Measurements from ENCODE around the gene TMEM181.

- TF ChIP-seq POLR2AphosphoS5 (IDR thresholded peaks at IDR 0.05; ENCODE audit: low read depth) (no peak), EZH2 (IDR thresholded peaks at IDR 0.05; ENCODE audit: low read depth, unreplicated experiment) (no peak), EZH2phosphoT487 (IDR thresholded peaks at IDR 0.05; ENCODE audit: unreplicated experiment) (no peak), ZNF114 (CRISPR knock-in tag; IDR thresholded peaks at IDR 0.05) (no peak), CREB1 (CRISPR knock-in tag; IDR thresholded peaks at IDR 0.05; ENCODE audit: low read depth) (no peak), JUNB (IDR thresholded peaks at IDR 0.05; ENCODE audit: unreplicated experiment) (no peak), ETS1 (IDR thresholded peaks at IDR 0.05) (no peak)
- TF ChIP-seq, protein P1, sequence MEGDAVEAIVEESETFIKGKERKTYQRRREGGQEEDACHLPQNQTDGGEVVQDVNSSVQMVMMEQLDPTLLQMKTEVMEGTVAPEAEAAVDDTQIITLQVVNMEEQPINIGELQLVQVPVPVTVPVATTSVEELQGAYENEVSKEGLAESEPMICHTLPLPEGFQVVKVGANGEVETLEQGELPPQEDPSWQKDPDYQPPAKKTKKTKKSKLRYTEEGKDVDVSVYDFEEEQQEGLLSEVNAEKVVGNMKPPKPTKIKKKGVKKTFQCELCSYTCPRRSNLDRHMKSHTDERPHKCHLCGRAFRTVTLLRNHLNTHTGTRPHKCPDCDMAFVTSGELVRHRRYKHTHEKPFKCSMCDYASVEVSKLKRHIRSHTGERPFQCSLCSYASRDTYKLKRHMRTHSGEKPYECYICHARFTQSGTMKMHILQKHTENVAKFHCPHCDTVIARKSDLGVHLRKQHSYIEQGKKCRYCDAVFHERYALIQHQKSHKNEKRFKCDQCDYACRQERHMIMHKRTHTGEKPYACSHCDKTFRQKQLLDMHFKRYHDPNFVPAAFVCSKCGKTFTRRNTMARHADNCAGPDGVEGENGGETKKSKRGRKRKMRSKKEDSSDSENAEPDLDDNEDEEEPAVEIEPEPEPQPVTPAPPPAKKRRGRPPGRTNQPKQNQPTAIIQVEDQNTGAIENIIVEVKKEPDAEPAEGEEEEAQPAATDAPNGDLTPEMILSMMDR (conservative IDR thresholded peaks at IDR 0.05; ENCODE audit: low read depth in 2 of 2): no peak
- TF ChIP-seq, protein P2, sequence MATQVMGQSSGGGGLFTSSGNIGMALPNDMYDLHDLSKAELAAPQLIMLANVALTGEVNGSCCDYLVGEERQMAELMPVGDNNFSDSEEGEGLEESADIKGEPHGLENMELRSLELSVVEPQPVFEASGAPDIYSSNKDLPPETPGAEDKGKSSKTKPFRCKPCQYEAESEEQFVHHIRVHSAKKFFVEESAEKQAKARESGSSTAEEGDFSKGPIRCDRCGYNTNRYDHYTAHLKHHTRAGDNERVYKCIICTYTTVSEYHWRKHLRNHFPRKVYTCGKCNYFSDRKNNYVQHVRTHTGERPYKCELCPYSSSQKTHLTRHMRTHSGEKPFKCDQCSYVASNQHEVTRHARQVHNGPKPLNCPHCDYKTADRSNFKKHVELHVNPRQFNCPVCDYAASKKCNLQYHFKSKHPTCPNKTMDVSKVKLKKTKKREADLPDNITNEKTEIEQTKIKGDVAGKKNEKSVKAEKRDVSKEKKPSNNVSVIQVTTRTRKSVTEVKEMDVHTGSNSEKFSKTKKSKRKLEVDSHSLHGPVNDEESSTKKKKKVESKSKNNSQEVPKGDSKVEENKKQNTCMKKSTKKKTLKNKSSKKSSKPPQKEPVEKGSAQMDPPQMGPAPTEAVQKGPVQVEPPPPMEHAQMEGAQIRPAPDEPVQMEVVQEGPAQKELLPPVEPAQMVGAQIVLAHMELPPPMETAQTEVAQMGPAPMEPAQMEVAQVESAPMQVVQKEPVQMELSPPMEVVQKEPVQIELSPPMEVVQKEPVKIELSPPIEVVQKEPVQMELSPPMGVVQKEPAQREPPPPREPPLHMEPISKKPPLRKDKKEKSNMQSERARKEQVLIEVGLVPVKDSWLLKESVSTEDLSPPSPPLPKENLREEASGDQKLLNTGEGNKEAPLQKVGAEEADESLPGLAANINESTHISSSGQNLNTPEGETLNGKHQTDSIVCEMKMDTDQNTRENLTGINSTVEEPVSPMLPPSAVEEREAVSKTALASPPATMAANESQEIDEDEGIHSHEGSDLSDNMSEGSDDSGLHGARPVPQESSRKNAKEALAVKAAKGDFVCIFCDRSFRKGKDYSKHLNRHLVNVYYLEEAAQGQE (IDR thresholded peaks at IDR 0.05; ENCODE audit: unreplicated experiment): no peak
Observed at GRCh38 chr6:158545043-158545966, 14.6 kb upstream of the TMEM181 start.

Data from GM23338 (cell line).